Activated CD4-positive, alpha-beta T cell treated with anti-CD3 and anti-CD28 coated beads, Interleukin-10, Interleukin-2, amounts not matched to agents 100 ng/mL and 50 ng/mL, durations not matched to agents 16 hours and 8 hours (primary cell): Measurements from ENCODE around the gene AMN.

ENCODE experiments used
- DNase-seq: peaks from one replicate; pipeline ENCODE4 v3.0.0-alpha.2; 2020

Gene AMN

GRCh38 chr14:102899516-102899900 is 23.0 kb upstream of the AMN start:
- no peak for DNase-seq

- no peak for DNase-seq
Measured at GRCh38 chr14:102900631-102901571, 21.6 kb upstream of the AMN start.

- DNase-seq, result no peak
Measured at GRCh38 chr14:102901633-102902032, 20.8 kb upstream of the AMN start.

- no peak for DNase-seq
Measured at GRCh38 chr14:102902086-102902485, 20.4 kb upstream of the AMN start.

- no peak for DNase-seq
Measured at GRCh38 chr14:102902523-102903247, 19.8 kb upstream of the AMN start.

- DNase-seq, result no peak
Measured at GRCh38 chr14:102903248-102903888, 19.1 kb upstream of the AMN start.

GRCh38 chr14:102903889-102904512 is 18.5 kb upstream of the AMN start:
- peak; percentile 21 for DNase-seq

- no peak for DNase-seq
Measured at GRCh38 chr14:102905116-102906108, 17.1 kb upstream of the AMN start.

GRCh38 chr14:102906616-102907302 is 15.7 kb upstream of the AMN start:
- no peak for DNase-seq

- no peak for DNase-seq
Measured at GRCh38 chr14:102907303-102907844, 15.1 kb upstream of the AMN start.

- no peak for DNase-seq
Measured at GRCh38 chr14:102907980-102908730, 14.3 kb upstream of the AMN start.

GRCh38 chr14:102908766-102909455 is 13.6 kb upstream of the AMN start:
- DNase-seq, result no peak

GRCh38 chr14:102909462-102909861 is 13.0 kb upstream of the AMN start:
- DNase-seq, result no peak

GRCh38 chr14:102909911-102910310 is 12.6 kb upstream of the AMN start:
- no peak for DNase-seq

GRCh38 chr14:102910442-102910841 is 12.0 kb upstream of the AMN start:
- no peak for DNase-seq

- no peak for DNase-seq
Measured at GRCh38 chr14:102911541-102911951, 10.9 kb upstream of the AMN start.

- DNase-seq, result no peak
Measured at GRCh38 chr14:102911991-102912761, 10.3 kb upstream of the AMN start.

- no peak for DNase-seq
Measured at GRCh38 chr14:102913341-102914211, 8.9 kb upstream of the AMN start.
